ENCODE measurements around the gene GTF3C6. TPM values are rescaled to one million over a fixed set of nuclear protein-coding genes. Genes with fewer than 3 reads are reported as not detected.
"Not testable (repeated sequence)": the region's sequence is repeated elsewhere in the genome, so short reads cannot be mapped to it uniquely, and the experiment has no call there.

The GTF3C6 gene
- total RNA-seq, 1 experiment from 2014 or later, result 22.3 TPM

- no peak for DNase-seq
- peaks cover 42% of the 10 kb centered on the region for H3K36me3 ChIP-seq
- no peaks in the 10 kb centered on the region for H3K9me3 ChIP-seq
These were observed 7.2 kb downstream of the GTF3C6 start for GRCh38 chr6:110965629-110966229.

DNA sequence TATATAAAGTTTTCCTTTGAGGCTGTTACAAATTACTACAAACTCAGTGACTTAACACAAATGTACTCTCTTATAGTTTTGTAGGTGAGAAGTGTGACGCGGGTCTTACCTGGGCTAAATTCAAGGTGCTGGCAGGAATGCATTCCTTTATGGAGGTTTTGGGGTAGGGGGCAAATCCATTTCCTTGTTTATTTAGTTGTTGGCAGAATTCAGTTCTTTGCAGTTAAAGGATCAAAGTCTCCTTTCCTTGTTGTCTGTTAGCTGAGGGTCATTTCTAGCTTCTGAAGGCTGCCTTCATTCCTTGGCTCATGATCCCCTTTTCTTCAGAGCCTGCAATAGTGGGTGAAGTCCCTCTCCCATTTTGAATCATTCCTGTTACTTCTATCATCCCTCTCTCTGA, 10.2 kb downstream of the GTF3C6 start:
- not testable (repeated sequence) for H3K9me3 ChIP-seq, H3K4me3 ChIP-seq, DNase-seq, H3K27me3 ChIP-seq
- peaks cover 21% of the 10 kb centered on the region for H3K36me3 ChIP-seq

More at GRCh38 chr6:110965629-110966229, 7.2 kb downstream of the GTF3C6 start:
- Histone ChIP-seq H3K27me3 (no peaks in the 10 kb centered on the region), H3K4me3 (no peak overlapping the region)

- Histone ChIP-seq H3K36me3 (peaks cover 6% of the 10 kb centered on the region; the same call in 1 of the 2 replicates), H3K27me3 (no peaks in the 10 kb centered on the region), H3K9me3 (no peaks in the 10 kb centered on the region), H3K4me3 (no peak overlapping the region)
- DNase-seq, result no peak
These were observed 13.0 kb downstream of the GTF3C6 start for GRCh38 chr6:110971468-110971867.

DNA sequence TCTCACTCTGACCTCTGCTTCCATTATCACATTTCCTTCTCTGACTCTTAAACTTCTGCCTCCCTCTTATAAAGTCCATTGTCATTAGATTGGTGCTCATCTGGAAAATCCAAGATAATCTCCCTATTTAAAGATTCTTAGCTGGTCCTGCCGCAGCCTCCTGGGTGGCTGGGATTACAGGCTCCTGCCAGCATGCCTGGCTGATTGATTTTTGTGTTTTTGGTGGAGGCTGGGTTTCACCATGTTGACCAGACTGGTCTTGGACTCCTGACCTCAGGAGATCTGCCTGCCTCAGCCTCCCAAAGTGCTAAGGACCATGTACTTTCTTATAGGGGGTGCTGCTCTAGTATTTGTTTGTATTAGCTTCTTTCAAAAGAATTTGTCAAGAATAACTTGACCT, 18.1 kb downstream of the GTF3C6 start:
- DNase-seq, result no peak
- no peaks in the 10 kb centered on the region; the same call in 1 of the 2 replicates for H3K36me3 ChIP-seq
- H3K9me3 ChIP-seq, result no peaks in the 10 kb centered on the region
- H3K27me3 ChIP-seq, result no peaks in the 10 kb centered on the region
- H3K4me3 ChIP-seq, result no peak overlapping the region

DNA sequence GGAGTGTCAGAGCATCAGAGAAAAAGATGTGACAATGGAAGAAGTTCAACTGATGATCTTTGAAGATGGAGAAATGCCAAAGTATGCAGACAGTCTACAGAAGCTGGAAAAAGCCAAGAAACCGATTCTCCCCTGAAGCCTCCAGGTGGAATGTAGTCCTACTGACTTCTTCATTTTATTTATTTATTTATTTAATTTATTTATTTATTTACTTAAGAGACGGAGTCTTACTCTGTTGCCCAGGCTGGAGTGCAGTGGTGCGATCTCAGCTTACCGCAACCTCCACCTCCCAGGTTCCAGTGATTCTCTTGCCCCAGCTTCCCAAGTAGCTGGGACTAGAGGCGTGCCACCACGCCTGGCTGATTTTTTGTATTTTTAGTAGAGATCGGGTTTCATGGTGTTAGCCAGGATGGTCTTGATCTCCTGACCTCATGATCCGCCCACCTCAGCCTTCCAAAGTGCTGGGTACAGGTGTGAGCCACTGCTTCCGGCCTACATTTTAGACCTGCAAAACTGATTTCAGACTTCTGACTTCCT, 21.1 kb downstream of the GTF3C6 start:
- H3K4me3 ChIP-seq, result no peak overlapping the region
- H3K9me3 ChIP-seq, result no peaks in the 10 kb centered on the region
- H3K36me3 ChIP-seq, result peaks cover 5% of the 10 kb centered on the region; the same call in 1 of the 2 replicates
- DNase-seq, result no peak
- no peaks in the 10 kb centered on the region for H3K27me3 ChIP-seq

DNA sequence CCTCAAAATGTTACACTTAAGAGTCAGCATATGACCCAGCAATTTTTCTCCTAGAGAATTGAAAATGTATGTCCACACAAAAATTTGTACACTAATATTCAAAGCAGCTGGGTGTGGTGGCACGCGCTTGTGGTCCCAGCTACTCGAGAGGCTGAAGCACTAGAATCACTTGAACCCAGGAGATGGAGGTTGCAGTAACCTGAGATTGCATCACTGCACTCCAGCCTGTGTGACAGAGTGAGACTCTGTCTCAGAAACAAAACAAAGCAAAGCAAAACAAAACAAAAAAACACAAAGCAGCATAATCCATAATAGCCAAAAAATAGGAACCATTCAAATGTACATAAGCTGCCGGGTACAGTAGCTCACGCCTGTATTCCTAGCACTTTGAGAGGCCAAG, 21.7 kb downstream of the GTF3C6 start:
- Histone ChIP-seq H3K9me3 (no peaks in the 10 kb centered on the region), H3K36me3 (peaks cover 10% of the 10 kb centered on the region), H3K4me3 (no peak overlapping the region), H3K27me3 (no peaks in the 10 kb centered on the region)
- DNase-seq, result no peak

- Histone ChIP-seq H3K4me3 (no peak overlapping the region; the same call in 1 of the 2 replicates), H3K9me3 (no peaks in the 10 kb centered on the region), H3K27me3 (no peaks in the 10 kb centered on the region), H3K36me3 (peaks cover 14% of the 10 kb centered on the region)
- DNase-seq, result no peak
These were observed 22.1 kb downstream of the GTF3C6 start for GRCh38 chr6:110980648-110981047.

GRCh38 chr6:110981202-110981600, 22.7 kb downstream of the GTF3C6 start:
- no peaks in the 10 kb centered on the region for H3K27me3 ChIP-seq
- H3K36me3 ChIP-seq, result peaks cover 19% of the 10 kb centered on the region
- H3K9me3 ChIP-seq, result no peaks in the 10 kb centered on the region
- DNase-seq, result no peak
- H3K4me3 ChIP-seq, result peak overlapping the region; percentile 100

GRCh38 chr6:110990840-110991576, 32.5 kb downstream of the GTF3C6 start:
- Histone ChIP-seq H3K27me3 (no peaks in the 10 kb centered on the region), H3K36me3 (peaks cover 75% of the 10 kb centered on the region), H3K9me3 (no peaks in the 10 kb centered on the region), H3K4me3 (no peak overlapping the region)
- no peak for DNase-seq

- no peak overlapping the region for H3K4me3 ChIP-seq
- peaks cover 85% of the 10 kb centered on the region for H3K36me3 ChIP-seq
- no peaks in the 10 kb centered on the region for H3K27me3 ChIP-seq
- DNase-seq, result no peak
- H3K9me3 ChIP-seq, result no peaks in the 10 kb centered on the region
These were observed 38.2 kb downstream of the GTF3C6 start for GRCh38 chr6:110996691-110997090.

DNA sequence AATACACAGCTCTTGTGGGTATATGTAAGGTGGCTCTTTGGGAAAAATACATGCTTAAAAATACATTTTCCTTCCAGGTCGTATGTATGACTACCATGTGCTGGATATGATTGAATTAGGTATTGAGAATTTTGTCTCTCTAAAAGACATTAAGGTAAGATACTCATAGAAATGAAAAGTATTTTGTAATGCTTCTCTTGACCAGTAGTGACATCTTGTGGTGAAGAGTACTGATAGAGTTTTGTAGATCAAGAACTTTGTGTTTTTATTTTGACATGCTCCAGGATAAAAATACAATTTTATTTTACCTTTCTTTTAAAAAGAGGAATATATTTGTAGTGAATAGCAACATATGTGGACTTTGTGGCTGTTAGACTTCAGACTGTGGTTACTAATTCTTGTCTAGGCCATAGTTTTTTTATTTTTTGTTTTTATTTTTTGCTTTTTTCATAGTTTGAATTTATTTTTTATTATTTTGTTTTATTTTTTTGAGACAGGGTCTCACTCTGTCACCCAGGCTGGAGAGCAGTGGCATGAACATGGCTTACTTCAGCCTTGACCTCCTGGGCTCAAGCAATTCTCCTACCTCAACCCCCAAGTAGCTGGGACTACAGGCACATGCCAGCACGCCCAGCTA, 41.2 kb downstream of the GTF3C6 start:
- H3K4me3 ChIP-seq, result no peak overlapping the region
- no peaks in the 10 kb centered on the region for H3K27me3 ChIP-seq
- H3K36me3 ChIP-seq, result peaks cover 76% of the 10 kb centered on the region
- DNase-seq, result no peak
- H3K9me3 ChIP-seq, result no peaks in the 10 kb centered on the region

DNA sequence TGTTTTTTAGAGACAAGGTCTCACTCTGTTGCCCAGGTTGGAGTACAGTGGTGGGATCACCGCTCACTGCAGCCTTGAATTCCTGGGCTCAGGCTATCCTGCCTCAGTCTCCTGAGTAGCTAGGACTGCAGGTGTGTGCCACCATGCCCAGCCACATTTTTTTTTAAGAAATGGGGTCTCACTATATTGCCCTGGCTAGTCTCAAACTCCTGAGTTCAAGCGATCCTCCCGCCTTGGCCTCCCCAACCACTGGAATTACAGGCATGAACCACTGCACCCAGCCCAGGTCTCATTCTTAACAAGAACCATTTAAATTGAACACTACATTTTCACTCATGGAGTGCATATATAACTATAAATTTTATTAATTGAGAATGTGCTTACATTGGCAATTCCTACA, 43.8 kb downstream of the GTF3C6 start:
- H3K27me3 ChIP-seq, result no peaks in the 10 kb centered on the region
- no peak for DNase-seq

DNA sequence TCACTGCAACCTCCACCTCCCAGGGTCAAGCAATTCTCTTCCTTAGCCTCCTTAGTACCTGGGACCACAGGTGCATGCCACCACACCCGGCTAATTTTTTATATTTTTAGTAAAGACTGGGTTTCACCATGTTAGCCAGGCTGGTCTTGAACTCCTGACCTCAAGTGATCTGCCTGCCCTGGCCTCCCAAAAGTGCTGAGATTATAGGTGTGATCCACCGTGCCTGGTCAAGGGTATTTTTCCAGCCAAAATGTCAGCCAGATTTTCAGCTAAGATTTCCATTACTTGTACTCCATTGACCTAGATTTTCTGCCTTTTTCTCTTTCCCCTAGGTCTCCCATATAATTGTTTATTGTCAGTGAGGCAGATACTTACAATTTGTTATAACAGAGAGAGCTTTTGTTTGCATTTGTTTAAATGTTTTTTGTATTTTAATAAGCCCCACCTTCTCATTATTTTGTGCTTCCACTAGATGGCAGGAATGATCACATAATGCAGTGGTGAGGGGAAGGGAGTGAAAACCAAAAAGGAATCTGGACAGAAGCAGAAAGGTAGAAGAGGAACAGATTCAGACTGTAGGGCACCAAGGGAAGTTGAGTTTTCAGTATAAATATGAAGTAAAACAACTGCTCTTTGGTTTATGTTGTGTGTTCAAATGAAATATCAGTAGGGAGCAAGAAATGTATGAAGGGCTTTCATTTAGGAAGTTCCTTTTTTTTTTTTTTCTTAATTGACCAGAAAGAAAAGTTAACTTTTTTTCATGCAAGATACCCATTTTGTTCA, 53.0 kb downstream of the GTF3C6 start:
- Histone ChIP-seq H3K36me3 (peaks cover 60% of the 10 kb centered on the region), H3K4me3 (no peak overlapping the region), H3K9me3 (no peaks in the 10 kb centered on the region), H3K27me3 (no peaks in the 10 kb centered on the region)
- no peak for DNase-seq

More for the DNA sequence above, 43.8 kb downstream of the GTF3C6 start:
- Histone ChIP-seq H3K4me3 (no peak overlapping the region), H3K36me3 (peaks cover 63% of the 10 kb centered on the region), H3K9me3 (no peaks in the 10 kb centered on the region)

DNA sequence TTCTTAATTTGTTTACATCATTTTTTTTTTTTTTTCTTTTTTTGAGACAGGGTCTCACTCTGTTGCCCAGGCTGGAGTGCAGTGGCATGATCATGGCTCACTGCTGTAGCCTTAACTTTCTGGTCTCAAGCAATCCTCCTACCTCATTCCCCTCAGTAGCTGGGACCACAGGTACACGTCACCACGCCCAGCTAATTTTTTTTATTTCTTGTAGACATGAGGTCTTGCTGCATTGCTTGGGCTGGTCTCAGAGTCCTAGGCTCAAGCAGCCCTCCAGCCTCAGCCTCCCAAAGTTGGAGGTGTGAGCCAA, 53.6 kb downstream of the GTF3C6 start:
- Histone ChIP-seq H3K27me3 (no peaks in the 10 kb centered on the region), H3K36me3 (peaks cover 60% of the 10 kb centered on the region), H3K4me3 (no peak overlapping the region), H3K9me3 (no peaks in the 10 kb centered on the region)
- no peak for DNase-seq

DNA sequence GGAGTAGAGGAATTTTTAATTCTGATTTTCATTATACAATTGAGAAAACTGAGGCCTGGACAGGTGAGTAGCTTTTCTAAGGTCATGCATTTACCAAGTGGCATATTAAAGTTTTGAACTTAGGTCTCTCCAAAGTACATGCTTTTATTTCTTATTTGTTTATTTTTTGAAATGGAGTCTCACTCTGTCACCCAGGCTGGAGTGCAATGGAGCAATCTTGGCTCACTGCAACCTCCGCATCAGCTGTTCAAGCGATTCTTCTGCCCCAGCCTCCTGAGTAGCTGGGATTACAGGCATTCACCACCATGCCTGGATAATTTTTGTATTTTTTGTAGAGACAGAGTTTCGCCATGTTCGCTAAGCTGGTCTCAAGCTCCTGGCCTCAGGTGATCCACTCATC, 54.0 kb downstream of the GTF3C6 start:
- peaks cover 60% of the 10 kb centered on the region for H3K36me3 ChIP-seq
- H3K27me3 ChIP-seq, H3K9me3 ChIP-seq, DNase-seq, H3K4me3 ChIP-seq: not testable (repeated sequence)

- no peak for DNase-seq
- no peaks in the 10 kb centered on the region for H3K9me3 ChIP-seq
- H3K27me3 ChIP-seq, result no peaks in the 10 kb centered on the region
- peaks cover 58% of the 10 kb centered on the region for H3K36me3 ChIP-seq
- no peak overlapping the region for H3K4me3 ChIP-seq
These were observed 54.8 kb downstream of the GTF3C6 start for GRCh38 chr6:111013144-111013915.
